NT2/D1 (cell line): ENCODE measurements around the gene SLC25A48.

Experiments
- SUZ12 ChIP-seq: IDR thresholded peaks from 2 replicates; pipeline ENCODE4 v1.6.1; 2011; ENCODE audit not compliant: insufficient read length, insufficient read depth; ENCODE audit errors: extremely low read depth
- YY1 ChIP-seq: IDR thresholded peaks from 2 replicates; pipeline ENCODE4 v1.6.1; 2011; ENCODE audit not compliant: insufficient read length, insufficient read depth
- ZNF274 ChIP-seq: IDR thresholded peaks from 2 replicates; pipeline ENCODE4 v1.6.1; 2011; ENCODE audit warnings: mild to moderate bottlenecking, low read depth, low read length

- TF ChIP-seq YY1 (no peak), SUZ12 (no peak), ZNF274 (no peak)
These were observed 45.1 kb downstream of the SLC25A48 start for GRCh38 chr5:135879591-135879990.
